DND-41 (cell line): ENCODE results near the gene ZNF689.

ENCODE experiments used
- ATAC-seq: fragments of 200-7000 bp; cut with Tn5 transposase; 3 replicates; pipeline ENCODE4 v1.9.1; 2021; ENCODE audit warnings: low read depth; ENCODE audit not compliant: insufficient read depth
- DNase-seq: peaks from one replicate; pipeline ENCODE4 v3.0.0-alpha.2; 2020
- H2AFZ ChIP-seq: 2 replicates; pipeline ENCODE4 v1.6.0; 2012; ENCODE audit warnings: low read depth, low read length
- H3K27ac ChIP-seq: 2 replicates; pipeline ENCODE4 v1.5.1; 2012; ENCODE audit warnings: low read length, inconsistent platforms
- H3K27me3 ChIP-seq: fragments of 200-600 bp; sonication (generic); 2 replicates; pipeline ENCODE4 v1.6.0; 2012; ENCODE audit warnings: low read length, mild to moderate bottlenecking, inconsistent platforms; ENCODE audit not compliant: insufficient read depth, poor library complexity
- H3K36me3 ChIP-seq: 2 replicates; pipeline ENCODE4 v1.5.1; 2012; ENCODE audit warnings: low read length, inconsistent platforms; ENCODE audit not compliant: insufficient read depth
- H3K4me1 ChIP-seq: 2 replicates; pipeline ENCODE4 v1.5.1; 2012; ENCODE audit warnings: mild to moderate bottlenecking, low read length; ENCODE audit not compliant: insufficient read depth
- H3K4me2 ChIP-seq: 2 replicates; pipeline ENCODE4 v1.6.0; 2012; ENCODE audit warnings: mild to moderate bottlenecking, moderate library complexity, low read length, inconsistent platforms; ENCODE audit not compliant: insufficient read depth
- H3K4me3 ChIP-seq, 2 experiments: fragments of 200-600 bp in 1 of 2; shearing (Covaris generic) in 1 of 2; 2 replicates each; pipeline ENCODE4 v1.5.1; 2012 to 2016; ENCODE audit warnings: inconsistent platforms in 2 of 2, low read length in 2 of 2, mild to moderate bottlenecking in 2 of 2, low read depth in 1 of 2, moderate library complexity in 1 of 2
- H3K79me2 ChIP-seq: 2 replicates; pipeline ENCODE4 v1.6.0; 2012; ENCODE audit warnings: low read length, inconsistent platforms; ENCODE audit not compliant: insufficient read depth
- H3K9ac ChIP-seq: 2 replicates; pipeline ENCODE4 v1.6.0; 2012; ENCODE audit warnings: low read depth, mild to moderate bottlenecking, inconsistent platforms, low read length, moderate library complexity
- H3K9me3 ChIP-seq: 2 replicates; pipeline ENCODE4 v1.5.1; 2012; ENCODE audit warnings: low read length, moderate library complexity, mild to moderate bottlenecking, inconsistent platforms; ENCODE audit not compliant: insufficient read depth, severe bottlenecking
- H4K20me1 ChIP-seq: 2 replicates; pipeline ENCODE4 v1.6.0; 2012; ENCODE audit warnings: low read length; ENCODE audit not compliant: insufficient read depth
- CTCF ChIP-seq: IDR thresholded peaks from 2 replicates; pipeline ENCODE4 v1.5.1; 2012; ENCODE audit warnings: borderline replicate concordance, low read length, moderate library complexity, mild to moderate bottlenecking; ENCODE audit not compliant: poor library complexity, severe bottlenecking; ENCODE audit errors: extremely low read depth
- EZH2 ChIP-seq: IDR thresholded peaks from 3 replicates; pipeline ENCODE4 v1.6.1; 2012; ENCODE audit warnings: borderline replicate concordance, low read depth, mild to moderate bottlenecking, moderate library complexity, low read length, inconsistent platforms; ENCODE audit not compliant: severe bottlenecking

ZNF689 gene

GRCh38 chr16:30569746-30570635 lies 40.2 kb downstream of the ZNF689 start:
- H3K27ac ChIP-seq = no peak overlapping the region
- no peaks in the 10 kb centered on the region for H4K20me1 ChIP-seq
- H3K4me1 ChIP-seq = peaks cover 62% of the 10 kb centered on the region
- DNase-seq = no peak
- H3K36me3 ChIP-seq = peaks cover 12% of the 10 kb centered on the region; the same call in 1 of the 2 replicates
- no peaks in the 10 kb centered on the region for H3K27me3 ChIP-seq
- no peaks in the 10 kb centered on the region for H3K9me3 ChIP-seq
- H3K4me3 ChIP-seq = peak overlapping the region in 1 of 2 experiments; percentile 92; a peak in 2 of 4 replicates
- peak overlapping the region; percentile 78; the same call in 1 of the 2 replicates for H3K4me2 ChIP-seq
- TF ChIP-seq CTCF = no peak
- TF ChIP-seq EZH2 = no peak
- peak overlapping the region; percentile 94 for H3K9ac ChIP-seq
- no peak for ATAC-seq
- H2AFZ ChIP-seq = no peak overlapping the region
- peaks cover 46% of the 10 kb centered on the region for H3K79me2 ChIP-seq

- H3K79me2 ChIP-seq = peaks cover 38% of the 10 kb centered on the region
- DNase-seq (no peak), ATAC-seq (no peak)
- H3K27me3 ChIP-seq = no peaks in the 10 kb centered on the region
- H3K4me2 ChIP-seq = no peak overlapping the region
- H3K9me3 ChIP-seq = no peaks in the 10 kb centered on the region
- no peak overlapping the region for H3K27ac ChIP-seq
- H3K9ac ChIP-seq = no peak overlapping the region
- no peak overlapping the region for H3K4me3 ChIP-seq
- peaks cover 55% of the 10 kb centered on the region for H3K4me1 ChIP-seq
- no peaks in the 10 kb centered on the region for H4K20me1 ChIP-seq
- no peak overlapping the region for H2AFZ ChIP-seq
- peaks cover 12% of the 10 kb centered on the region; the same call in 1 of the 2 replicates for H3K36me3 ChIP-seq
- no peak for TF ChIP-seq CTCF
- no peak for TF ChIP-seq EZH2
These were observed 40.9 kb downstream of the ZNF689 start for GRCh38 chr16:30569281-30569680.

- peak; percentile 43 for DNase-seq
- peaks cover 44% of the 10 kb centered on the region for H3K4me1 ChIP-seq
- H3K4me3 ChIP-seq = no peak overlapping the region
These were observed 42.1 kb downstream of the ZNF689 start for GRCh38 chr16:30567991-30568638.

More at GRCh38 chr16:30567991-30568638, 42.1 kb downstream of the ZNF689 start:
- H3K9ac ChIP-seq = no peak overlapping the region
- H3K27me3 ChIP-seq = no peaks in the 10 kb centered on the region
- TF ChIP-seq EZH2 (no peak), CTCF (no peak)
- H3K9me3 ChIP-seq = no peaks in the 10 kb centered on the region
- H3K79me2 ChIP-seq = peaks cover 27% of the 10 kb centered on the region
- H2AFZ ChIP-seq = no peak overlapping the region
- ATAC-seq = no peak
- 0 out of 2 replicates have a peak overlapping the region, but pooled peaks have one; percentile 20 for H3K27ac ChIP-seq
- H3K4me2 ChIP-seq = no peak overlapping the region
- H4K20me1 ChIP-seq = no peaks in the 10 kb centered on the region
- H3K36me3 ChIP-seq = peaks cover 9% of the 10 kb centered on the region; the same call in 1 of the 2 replicates
